Measurements from ENCODE around the gene ZNF665. TPM values are rescaled to one million over a fixed set of nuclear protein-coding genes. Genes with fewer than 3 reads are reported as not detected.
"Not testable (repeated sequence)": the region's sequence is repeated elsewhere in the genome, so short reads cannot be mapped to it uniquely, and the experiment has no call there.

The ZNF665 gene
- total RNA-seq, 1 experiment from 2014 or later, result not detected

DNA sequence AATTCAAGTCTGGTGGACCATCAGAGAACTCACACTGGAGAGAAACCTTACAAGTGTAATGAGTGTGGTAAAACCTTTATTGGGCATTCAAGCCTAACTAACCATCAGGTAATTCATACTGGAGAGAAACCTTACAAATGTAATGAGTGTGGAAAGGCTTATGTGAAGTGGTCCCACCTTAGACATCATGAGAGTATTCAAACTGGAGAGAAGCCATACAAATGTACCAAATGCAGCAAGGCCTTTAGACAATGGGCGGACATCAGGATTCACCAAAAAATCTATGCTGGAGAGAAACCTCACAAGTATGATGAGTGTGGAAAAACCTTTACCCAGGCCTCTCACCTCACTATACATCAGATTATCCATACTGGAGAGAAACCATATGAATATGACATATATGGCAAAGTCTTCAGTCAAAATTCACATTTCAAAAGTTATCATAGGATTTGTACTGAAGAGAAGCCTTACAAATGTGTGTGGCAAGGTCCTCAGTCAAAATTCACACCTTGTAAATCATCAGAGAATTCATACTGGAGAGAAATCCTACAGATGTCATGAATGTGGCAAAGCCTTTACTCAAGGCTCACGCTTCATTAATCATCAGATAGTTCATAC is 19.7 kb upstream of the ZNF665 start:
- CTCF ChIA-PET, result no interaction called here
- BruUV-seq (replicated peaks), result TSS peak; percentile 5
- Mint-ChIP-seq H3K27ac (ENCODE audit: unreplicated experiment) (peak overlapping the region; percentile 44), H3K36me3 (ENCODE audit: insufficient read depth, unreplicated experiment) (peaks cover 26% of the 10 kb centered on the region), H3K4me1 (ENCODE audit: low read depth, unreplicated experiment) (no peaks in the 10 kb centered on the region), H3K9me3 (ENCODE audit: low read depth, unreplicated experiment) (peaks cover 22% of the 10 kb centered on the region), H3K27me3 (ENCODE audit: unreplicated experiment) (no peaks in the 10 kb centered on the region), H3K4me3 (ENCODE audit: low read depth, unreplicated experiment) (no peak overlapping the region)
- no peak for DNase-seq
- TF ChIP-seq, protein P1, sequence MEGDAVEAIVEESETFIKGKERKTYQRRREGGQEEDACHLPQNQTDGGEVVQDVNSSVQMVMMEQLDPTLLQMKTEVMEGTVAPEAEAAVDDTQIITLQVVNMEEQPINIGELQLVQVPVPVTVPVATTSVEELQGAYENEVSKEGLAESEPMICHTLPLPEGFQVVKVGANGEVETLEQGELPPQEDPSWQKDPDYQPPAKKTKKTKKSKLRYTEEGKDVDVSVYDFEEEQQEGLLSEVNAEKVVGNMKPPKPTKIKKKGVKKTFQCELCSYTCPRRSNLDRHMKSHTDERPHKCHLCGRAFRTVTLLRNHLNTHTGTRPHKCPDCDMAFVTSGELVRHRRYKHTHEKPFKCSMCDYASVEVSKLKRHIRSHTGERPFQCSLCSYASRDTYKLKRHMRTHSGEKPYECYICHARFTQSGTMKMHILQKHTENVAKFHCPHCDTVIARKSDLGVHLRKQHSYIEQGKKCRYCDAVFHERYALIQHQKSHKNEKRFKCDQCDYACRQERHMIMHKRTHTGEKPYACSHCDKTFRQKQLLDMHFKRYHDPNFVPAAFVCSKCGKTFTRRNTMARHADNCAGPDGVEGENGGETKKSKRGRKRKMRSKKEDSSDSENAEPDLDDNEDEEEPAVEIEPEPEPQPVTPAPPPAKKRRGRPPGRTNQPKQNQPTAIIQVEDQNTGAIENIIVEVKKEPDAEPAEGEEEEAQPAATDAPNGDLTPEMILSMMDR (IDR thresholded peaks at IDR 0.05; ENCODE audit: unreplicated experiment), result no peak
- intact Hi-C loops (cut with micrococcal nuclease; ENCODE audit: unreplicated experiment), result no loop called here

- H3K4me3 Mint-ChIP-seq (ENCODE audit: low read depth, unreplicated experiment); BruUV-seq (replicated peaks); DNase-seq; H3K4me1 Mint-ChIP-seq (ENCODE audit: low read depth, unreplicated experiment); H3K27ac Mint-ChIP-seq (ENCODE audit: unreplicated experiment); intact Hi-C loops (cut with micrococcal nuclease; ENCODE audit: unreplicated experiment); H3K27me3 Mint-ChIP-seq (ENCODE audit: unreplicated experiment); CTCF ChIA-PET: not testable (repeated sequence)
- H3K36me3 Mint-ChIP-seq (ENCODE audit: insufficient read depth, unreplicated experiment), result peaks cover 24% of the 10 kb centered on the region
- peaks cover 24% of the 10 kb centered on the region for H3K9me3 Mint-ChIP-seq (ENCODE audit: low read depth, unreplicated experiment)
Measured at GRCh38 chr19:53211554-53211953, 18.4 kb upstream of the ZNF665 start.

GRCh38 chr19:53196777-53197396 is 3.7 kb upstream of the ZNF665 start:
- CTCF ChIA-PET, result interaction anchor here (0.8 kb wide), 1 partner anchor 25 kb away, joined by 4 read pairs; no protein-coding TSS in a partner anchor
- Mint-ChIP-seq H3K36me3 (ENCODE audit: insufficient read depth, unreplicated experiment) (peaks cover 21% of the 10 kb centered on the region), H3K27ac (ENCODE audit: unreplicated experiment) (peak overlapping the region; percentile 73), H3K4me3 (ENCODE audit: low read depth, unreplicated experiment) (peak overlapping the region; percentile 89), H3K9me3 (ENCODE audit: low read depth, unreplicated experiment) (peaks cover 22% of the 10 kb centered on the region), H3K4me1 (ENCODE audit: low read depth, unreplicated experiment) (no peaks in the 10 kb centered on the region), H3K27me3 (ENCODE audit: unreplicated experiment) (no peaks in the 10 kb centered on the region)
- intact Hi-C loops (cut with micrococcal nuclease; ENCODE audit: unreplicated experiment), result loop anchor here (5.0 to 10.0 kb wide), 2 partner anchors 252 to 595 kb away; no protein-coding TSS in a partner anchor
- TF ChIP-seq, protein P1 (IDR thresholded peaks at IDR 0.05; ENCODE audit: unreplicated experiment), result no peak
- BruUV-seq (replicated peaks), result no TSS peak
- DNase-seq, result peak; percentile 96

DNA sequence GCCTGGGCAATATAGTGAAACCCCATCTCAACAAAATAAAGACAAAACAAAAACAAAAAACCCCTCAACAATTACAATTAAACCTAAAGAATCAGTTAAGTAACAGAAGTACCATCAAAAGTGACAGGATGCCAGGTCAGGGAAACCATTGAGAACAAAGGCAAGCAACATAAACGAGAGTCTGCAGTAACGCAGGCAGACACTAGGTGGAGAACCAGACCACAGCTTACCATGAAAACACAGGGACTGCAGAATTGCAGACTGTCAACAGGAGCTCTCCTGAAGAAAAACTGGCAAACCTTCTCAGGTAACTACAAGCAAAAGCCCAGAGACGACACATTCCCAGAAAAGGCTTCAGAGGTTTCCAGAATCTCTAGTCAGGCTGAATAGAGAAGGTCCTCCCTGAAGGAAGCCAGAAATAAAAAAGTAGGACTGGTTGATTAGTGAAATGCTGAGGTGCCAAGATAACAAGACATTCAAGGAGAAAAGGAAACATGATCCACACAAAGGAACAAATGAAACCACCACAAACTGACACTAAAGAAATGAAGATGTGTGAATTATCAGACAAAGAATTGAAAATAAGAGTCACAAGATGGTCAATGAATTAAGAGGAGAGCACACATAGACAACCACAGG is 2.2 kb upstream of the ZNF665 start:
- H3K36me3 Mint-ChIP-seq (ENCODE audit: insufficient read depth, unreplicated experiment), result peaks cover 15% of the 10 kb centered on the region
- CTCF ChIA-PET, result interaction anchor here (0.6 to 1.1 kb wide), 4 partner anchors 598 to 835 kb away, joined by 3 to 9 read pairs (median 4); no protein-coding TSS in a partner anchor
- H3K4me1 Mint-ChIP-seq (ENCODE audit: low read depth, unreplicated experiment), result no peaks in the 10 kb centered on the region
- no peak overlapping the region for H3K27ac Mint-ChIP-seq (ENCODE audit: unreplicated experiment)
- DNase-seq, result peak; percentile 63
- intact Hi-C loops (cut with micrococcal nuclease; ENCODE audit: unreplicated experiment), result loop anchor here (1.0 to 10.0 kb wide), 3 partner anchors 251 to 597 kb away; no protein-coding TSS in a partner anchor
- BruUV-seq (replicated peaks), result no TSS peak
- TF ChIP-seq, protein P1 (IDR thresholded peaks at IDR 0.05; ENCODE audit: unreplicated experiment), result peak; percentile 75
- H3K4me3 Mint-ChIP-seq (ENCODE audit: low read depth, unreplicated experiment), result no peak overlapping the region
- H3K27me3 Mint-ChIP-seq (ENCODE audit: unreplicated experiment), result no peaks in the 10 kb centered on the region
- peaks cover 20% of the 10 kb centered on the region for H3K9me3 Mint-ChIP-seq (ENCODE audit: low read depth, unreplicated experiment)

All from Calu3 (cell line).